Activated naive CD8-positive, alpha-beta T cell (primary cell): ENCODE measurements around the gene SEC14L5.
A peak's percentile ranks its signal among the peaks of the same experiment; 100 is the strongest.
"Not testable (repeated sequence)": the region's sequence is repeated elsewhere in the genome, so short reads cannot be mapped to it uniquely, and the experiment has no call there.

Experiments used
- H3K27ac Mint-ChIP-seq: one replicate; pipeline ENCODE4 v1.8.0; 2021; ENCODE audit warnings: mixed read lengths
- H3K27me3 Mint-ChIP-seq: one replicate; pipeline ENCODE4 v1.8.0; 2021; ENCODE audit warnings: mixed read lengths
- H3K36me3 Mint-ChIP-seq: one replicate; pipeline ENCODE4 v1.8.0; 2021; ENCODE audit warnings: mixed read lengths
- H3K4me1 Mint-ChIP-seq: one replicate; pipeline ENCODE4 v1.8.0; 2021; ENCODE audit warnings: low read depth, mixed read lengths
- H3K4me3 Mint-ChIP-seq: one replicate; pipeline ENCODE4 v1.8.0; 2021; ENCODE audit warnings: mild to moderate bottlenecking, mixed read lengths
- H3K9me3 Mint-ChIP-seq: one replicate; pipeline ENCODE4 v1.8.0; 2021; ENCODE audit warnings: low read depth, mixed read lengths

SEC14L5 gene

DNA sequence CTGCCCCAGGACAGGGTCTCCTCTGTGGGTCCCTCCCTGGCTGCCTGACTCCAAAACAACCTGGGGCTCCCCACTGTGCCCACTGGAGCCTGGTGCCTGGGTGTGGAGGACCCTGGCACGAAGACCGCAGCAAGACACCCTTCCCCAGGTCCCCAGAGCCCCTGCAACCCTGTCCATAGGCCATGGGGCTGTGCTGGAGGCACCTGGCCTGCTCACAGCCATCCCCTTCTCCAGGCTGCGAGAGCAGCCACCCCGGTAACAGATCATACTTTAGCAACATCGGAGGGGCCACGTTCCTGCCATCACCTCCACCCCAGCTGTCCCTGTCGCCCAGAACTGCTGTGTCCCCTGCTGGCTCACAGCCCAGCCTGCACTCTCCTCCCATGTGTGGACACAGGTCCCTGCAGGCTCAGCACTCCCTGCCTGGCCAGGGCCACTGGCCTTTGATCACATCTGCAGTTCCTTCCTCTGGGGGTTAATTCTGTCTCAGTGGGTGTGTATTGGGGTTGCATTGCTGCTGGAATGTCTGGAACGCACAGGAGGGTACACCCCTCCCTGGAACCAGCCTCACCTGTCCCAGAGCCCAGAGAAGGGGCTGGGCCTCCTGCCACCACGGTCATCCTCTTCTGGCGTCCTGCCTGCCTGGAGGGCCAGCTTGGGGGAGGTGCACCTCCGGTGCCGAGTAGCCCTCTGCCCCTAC lies 33.4 kb upstream of the SEC14L5 start:
- no peak overlapping the region for H3K27ac Mint-ChIP-seq
- H3K9me3 Mint-ChIP-seq = peaks cover 9% of the 10 kb centered on the region
- H3K4me3 Mint-ChIP-seq = no peak overlapping the region
- H3K4me1 Mint-ChIP-seq = no peaks in the 10 kb centered on the region
- peaks cover 5% of the 10 kb centered on the region for H3K36me3 Mint-ChIP-seq
- H3K27me3 Mint-ChIP-seq = no peaks in the 10 kb centered on the region

DNA sequence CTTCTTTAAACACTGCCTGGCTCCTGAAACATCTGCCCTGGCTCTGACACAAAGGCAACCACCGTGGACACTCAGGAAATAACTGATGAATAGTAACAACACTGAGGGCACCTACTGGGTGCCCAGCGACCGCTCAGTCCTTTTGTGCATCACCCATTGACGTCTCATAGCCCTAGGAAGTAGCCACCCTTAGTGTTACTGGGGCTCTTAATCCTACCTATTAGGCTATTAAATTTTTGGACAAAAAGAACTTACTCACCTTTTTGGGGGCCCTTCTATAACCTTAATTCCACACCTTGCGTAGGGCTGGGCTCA lies 32.9 kb upstream of the SEC14L5 start:
- no peak overlapping the region for H3K4me3 Mint-ChIP-seq
- no peak overlapping the region for H3K27ac Mint-ChIP-seq
- H3K27me3 Mint-ChIP-seq = peaks cover 1% of the 10 kb centered on the region
- H3K36me3 Mint-ChIP-seq = peaks cover 5% of the 10 kb centered on the region
- peaks cover 9% of the 10 kb centered on the region for H3K9me3 Mint-ChIP-seq
- no peaks in the 10 kb centered on the region for H3K4me1 Mint-ChIP-seq

DNA sequence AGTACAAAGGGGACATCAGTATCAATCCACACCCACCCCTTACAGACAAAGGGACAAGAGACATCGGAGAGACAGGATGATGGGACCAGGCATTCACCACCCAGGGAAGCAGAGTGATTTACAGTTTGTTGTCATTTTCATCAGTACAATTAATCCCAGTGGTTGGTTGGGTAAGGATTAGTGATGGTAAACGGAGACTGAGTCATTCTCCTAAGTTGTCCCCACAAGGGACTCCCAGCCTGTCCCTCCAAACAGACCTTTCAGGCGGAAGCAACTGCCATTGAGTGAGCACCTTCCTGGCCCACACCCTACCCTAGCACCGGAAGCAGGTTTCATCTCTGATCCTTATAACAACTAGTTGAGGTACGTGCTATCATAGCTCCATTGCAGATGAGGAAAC lies 32.3 kb upstream of the SEC14L5 start:
- Mint-ChIP-seq H3K4me3 (no peak overlapping the region), H3K4me1 (no peaks in the 10 kb centered on the region), H3K27ac (no peak overlapping the region), H3K36me3 (peaks cover 5% of the 10 kb centered on the region), H3K27me3 (peaks cover 1% of the 10 kb centered on the region), H3K9me3 (peaks cover 9% of the 10 kb centered on the region)

- H3K9me3 Mint-ChIP-seq = peaks cover 9% of the 10 kb centered on the region
These were observed 31.2 kb upstream of the SEC14L5 start for GRCh38 chr16:4926928-4927327.

DNA sequence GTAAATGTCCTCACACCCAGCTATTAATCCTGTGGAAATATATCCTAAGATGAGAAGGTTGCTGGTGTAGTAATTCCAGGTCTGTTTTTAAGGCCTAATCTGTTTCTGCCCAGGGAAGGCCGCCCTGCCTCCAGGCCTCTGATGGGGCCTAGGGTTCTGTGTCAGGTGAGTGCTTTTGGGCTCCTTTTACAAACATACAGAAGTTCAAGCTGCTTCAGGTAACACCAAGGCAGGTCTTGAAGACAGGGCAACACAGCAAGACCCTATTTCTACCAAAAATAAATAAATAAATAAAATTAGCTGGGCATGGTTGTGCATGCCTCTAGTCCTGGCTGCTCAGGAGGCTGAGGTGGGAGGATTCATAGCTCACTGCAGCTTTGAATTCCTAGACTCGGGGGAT lies 30.5 kb upstream of the SEC14L5 start:
- Mint-ChIP-seq H3K4me3 (no peak overlapping the region), H3K9me3 (peaks cover 9% of the 10 kb centered on the region), H3K36me3 (peaks cover 5% of the 10 kb centered on the region), H3K27me3 (peaks cover 1% of the 10 kb centered on the region), H3K27ac (no peak overlapping the region), H3K4me1 (no peaks in the 10 kb centered on the region)

More at GRCh38 chr16:4926928-4927327, 31.2 kb upstream of the SEC14L5 start:
- Mint-ChIP-seq H3K27ac (no peak overlapping the region), H3K36me3 (peaks cover 5% of the 10 kb centered on the region), H3K27me3 (peaks cover 1% of the 10 kb centered on the region), H3K4me1 (no peaks in the 10 kb centered on the region), H3K4me3 (no peak overlapping the region)

DNA sequence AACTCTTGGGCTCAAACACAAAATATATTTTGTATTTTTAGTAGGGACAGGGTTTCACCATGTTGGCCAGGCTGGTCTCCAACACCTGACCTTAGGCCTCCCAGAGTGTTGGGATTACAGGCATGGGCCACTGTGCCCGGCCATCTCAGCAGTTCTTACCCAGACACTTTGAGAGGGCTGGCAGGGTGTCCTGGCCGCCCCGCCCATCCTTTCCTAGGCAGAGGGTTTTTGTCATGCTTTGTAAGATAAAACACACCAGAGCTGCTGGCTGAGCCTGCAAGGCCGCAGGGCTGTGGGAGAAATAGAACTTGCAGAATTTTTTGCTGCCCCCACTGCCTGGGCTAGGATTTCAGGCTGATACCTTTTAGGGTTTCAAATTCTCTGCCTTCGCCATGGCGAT lies 29.9 kb upstream of the SEC14L5 start:
- Mint-ChIP-seq H3K4me3 (no peak overlapping the region), H3K36me3 (peaks cover 5% of the 10 kb centered on the region), H3K9me3 (peaks cover 9% of the 10 kb centered on the region), H3K27me3 (peaks cover 1% of the 10 kb centered on the region), H3K4me1 (no peaks in the 10 kb centered on the region), H3K27ac (no peak overlapping the region)

DNA sequence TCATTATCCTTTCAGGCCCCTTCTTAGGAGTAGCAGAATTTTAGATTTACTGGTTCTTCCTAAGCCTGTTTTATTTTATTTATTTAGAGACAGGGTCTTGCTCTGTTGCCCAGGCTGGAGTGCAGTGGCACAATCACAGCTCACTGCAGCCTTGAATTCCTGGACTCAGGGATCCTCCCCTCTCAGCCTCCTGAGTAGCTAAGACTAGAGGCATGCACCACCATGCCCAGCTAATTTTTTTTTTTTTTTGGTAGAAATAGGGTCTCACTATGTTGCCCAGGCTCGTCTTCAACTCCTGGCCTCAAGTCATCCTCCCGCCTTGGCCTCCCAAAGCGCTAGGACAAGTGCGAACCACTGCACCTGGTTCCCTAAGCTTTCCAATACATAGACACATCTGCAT lies 28.5 kb upstream of the SEC14L5 start:
- not testable (repeated sequence) for H3K27ac Mint-ChIP-seq, H3K4me3 Mint-ChIP-seq, H3K36me3 Mint-ChIP-seq, H3K4me1 Mint-ChIP-seq, H3K9me3 Mint-ChIP-seq, H3K27me3 Mint-ChIP-seq

GRCh38 chr16:4931381-4931780 lies 26.7 kb upstream of the SEC14L5 start:
- Mint-ChIP-seq H3K36me3 (peaks cover 5% of the 10 kb centered on the region), H3K4me3 (no peak overlapping the region), H3K27me3 (peaks cover 12% of the 10 kb centered on the region), H3K4me1 (no peaks in the 10 kb centered on the region), H3K9me3 (peaks cover 4% of the 10 kb centered on the region), H3K27ac (no peak overlapping the region)

DNA sequence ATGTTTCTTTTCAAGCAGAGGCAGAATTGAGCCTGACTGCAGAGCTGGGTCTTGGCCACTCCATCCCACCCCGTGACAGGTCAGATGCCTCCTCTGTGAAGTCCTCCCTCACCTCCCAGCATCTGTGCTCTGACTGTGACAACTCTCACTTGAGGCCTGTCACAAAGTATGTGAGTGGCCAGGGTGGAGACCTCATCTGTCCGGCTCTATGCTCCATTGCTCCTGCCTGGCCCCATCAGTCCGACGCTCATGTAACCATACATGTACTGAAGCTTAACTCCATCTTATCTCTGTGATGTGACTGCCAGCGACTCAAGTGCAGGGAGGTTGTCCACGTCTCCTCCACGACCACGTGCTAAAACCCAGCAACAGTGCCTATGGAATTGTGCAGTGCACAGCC lies 24.7 kb upstream of the SEC14L5 start:
- no peak overlapping the region for H3K27ac Mint-ChIP-seq
- H3K4me1 Mint-ChIP-seq = peaks cover 7% of the 10 kb centered on the region
- H3K9me3 Mint-ChIP-seq = no peaks in the 10 kb centered on the region
- H3K27me3 Mint-ChIP-seq = peaks cover 18% of the 10 kb centered on the region
- no peaks in the 10 kb centered on the region for H3K36me3 Mint-ChIP-seq
- H3K4me3 Mint-ChIP-seq = no peak overlapping the region

- Mint-ChIP-seq H3K4me3 (no peak overlapping the region), H3K27ac (no peak overlapping the region), H3K9me3 (no peaks in the 10 kb centered on the region), H3K36me3 (no peaks in the 10 kb centered on the region), H3K4me1 (peaks cover 7% of the 10 kb centered on the region), H3K27me3 (peaks cover 18% of the 10 kb centered on the region)
These were observed 24.2 kb upstream of the SEC14L5 start for GRCh38 chr16:4933871-4934395.

DNA sequence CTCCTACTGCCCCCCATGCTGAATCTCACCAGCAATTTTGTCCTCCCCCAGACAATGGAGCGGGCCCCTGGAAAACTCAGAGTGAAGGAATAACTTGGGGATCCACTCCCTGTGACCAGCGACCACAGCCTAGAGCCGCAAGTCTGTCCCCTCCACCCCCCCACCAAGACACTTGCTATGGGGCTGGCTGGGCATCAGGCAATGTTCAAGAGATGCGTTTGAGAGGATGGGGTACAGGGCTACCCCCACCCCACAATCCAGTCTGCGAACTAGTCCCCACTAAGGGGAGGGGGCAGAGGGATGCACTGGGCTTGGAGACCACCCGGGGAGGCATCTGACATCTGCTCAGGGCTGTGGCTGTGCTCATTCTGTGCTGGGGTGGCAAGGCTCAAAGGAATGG lies 23.5 kb upstream of the SEC14L5 start:
- H3K4me1 Mint-ChIP-seq = peaks cover 7% of the 10 kb centered on the region
- H3K27me3 Mint-ChIP-seq = peaks cover 18% of the 10 kb centered on the region
- H3K27ac Mint-ChIP-seq = no peak overlapping the region
- no peak overlapping the region for H3K4me3 Mint-ChIP-seq
- no peaks in the 10 kb centered on the region for H3K9me3 Mint-ChIP-seq
- no peaks in the 10 kb centered on the region for H3K36me3 Mint-ChIP-seq

DNA sequence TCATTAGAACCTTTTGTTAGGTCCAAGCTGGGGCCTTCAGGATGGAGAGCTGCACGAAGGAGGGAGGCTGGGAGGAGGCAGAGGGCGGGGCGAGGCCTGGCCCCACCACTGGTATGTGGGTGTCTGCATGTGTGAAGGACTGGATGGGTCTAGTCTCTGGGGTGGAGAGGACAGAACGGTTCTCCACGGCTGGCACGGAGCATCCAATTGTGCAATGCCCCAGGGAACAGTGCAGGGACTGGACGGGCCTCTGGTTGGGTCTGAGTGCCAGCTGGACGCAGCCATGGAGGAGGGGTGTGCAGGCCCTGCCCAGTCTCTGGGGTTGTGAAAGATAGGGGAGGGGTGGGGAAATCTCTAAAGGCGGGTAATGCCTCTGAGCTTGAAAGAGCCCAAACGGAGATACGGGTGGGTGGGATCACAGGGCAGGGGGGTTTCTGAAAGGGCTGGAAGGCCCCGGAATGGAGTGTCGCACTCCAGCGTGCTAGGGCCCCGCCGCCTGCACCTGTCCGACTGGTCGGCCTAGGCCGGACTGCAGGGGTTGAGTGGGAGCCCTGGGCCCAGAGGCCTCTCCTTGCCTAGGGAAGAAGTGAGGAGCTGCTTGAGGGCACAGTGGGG lies 22.8 kb upstream of the SEC14L5 start:
- Mint-ChIP-seq H3K27ac (no peak overlapping the region), H3K27me3 (peaks cover 17% of the 10 kb centered on the region), H3K4me3 (no peak overlapping the region), H3K9me3 (no peaks in the 10 kb centered on the region), H3K36me3 (no peaks in the 10 kb centered on the region), H3K4me1 (peaks cover 7% of the 10 kb centered on the region)

GRCh38 chr16:4936181-4936990 lies 21.7 kb upstream of the SEC14L5 start:
- Mint-ChIP-seq H3K27me3 (peaks cover 17% of the 10 kb centered on the region), H3K4me1 (peaks cover 7% of the 10 kb centered on the region), H3K9me3 (no peaks in the 10 kb centered on the region), H3K27ac (no peak overlapping the region), H3K4me3 (peak overlapping the region; percentile 51), H3K36me3 (no peaks in the 10 kb centered on the region)

- H3K4me1 Mint-ChIP-seq = peaks cover 7% of the 10 kb centered on the region
- no peaks in the 10 kb centered on the region for H3K36me3 Mint-ChIP-seq
- peaks cover 17% of the 10 kb centered on the region for H3K27me3 Mint-ChIP-seq
- no peaks in the 10 kb centered on the region for H3K9me3 Mint-ChIP-seq
- H3K4me3 Mint-ChIP-seq = peak within 1 kb of the TSS; percentile 65
- H3K27ac Mint-ChIP-seq = no peak within 1 kb of the TSS
These were observed 20.9 kb upstream of the SEC14L5 start, which contains the start of gene PPL for GRCh38 chr16:4936991-4937781. Gene PPL, minus strand, starts transcription at chr16:4937148. Its CDS starts 103 bp downstream, at chr16:4937045.
